Sigmoid colon (tissue), 4 donors: ENCODE data around the gene IMMP2L.

Source experiments
- CTCF ChIP-seq, 4 experiments: fragments of 450-650 bp in 3 of 4; fragments of 200-600 bp in 1 of 4; IDR thresholded peaks; one replicate each; pipeline ENCODE4 v1.5.1; 2016 to 2019; ENCODE audit warnings: antibody characterized with exemption in 4 of 4, mild to moderate bottlenecking in 3 of 4, moderate library complexity in 2 of 4
- EP300 ChIP-seq, 4 donors: sonication (generic); formaldehyde crosslinking; IDR thresholded peaks; one replicate each; pipeline ENCODE4 v1.6.1; 2017; ENCODE audit warnings: antibody characterized with exemption in 4 of 4
- POLR2A ChIP-seq, 2 donors: fragments of 450-650 bp; IDR thresholded peaks; one replicate each; pipeline ENCODE4 v1.6.1; 2016; ENCODE audit warnings: antibody characterized with exemption in 2 of 2, mild to moderate bottlenecking in 2 of 2, moderate library complexity in 2 of 2
- POLR2AphosphoS5 ChIP-seq, 4 donors: sonication (generic); formaldehyde crosslinking; IDR thresholded peaks; one replicate each; pipeline ENCODE4 v1.6.1; 2017; ENCODE audit warnings: antibody characterized with exemption in 4 of 4

- TF ChIP-seq CTCF (IDR thresholded peaks at IDR 0.05) (no peak), POLR2A (IDR thresholded peaks at IDR 0.05) (no peak), POLR2AphosphoS5 (IDR thresholded peaks at IDR 0.05) (no peak), EP300 (IDR thresholded peaks at IDR 0.05) (no peak)
Observed at GRCh38 chr7:110881721-110882120, 680.6 kb downstream of the IMMP2L start.
